GM21737 (cell line): ENCODE results near the gene MAPK12.

Experiments used
- ATAC-seq: cut with Tn5 transposase; IDR thresholded peaks from one replicate; pipeline ENCODE4 v1.9.1; 2021; ENCODE audit warnings: mild to moderate bottlenecking, moderate library complexity; ENCODE audit not compliant: unreplicated experiment

Gene MAPK12

DNA sequence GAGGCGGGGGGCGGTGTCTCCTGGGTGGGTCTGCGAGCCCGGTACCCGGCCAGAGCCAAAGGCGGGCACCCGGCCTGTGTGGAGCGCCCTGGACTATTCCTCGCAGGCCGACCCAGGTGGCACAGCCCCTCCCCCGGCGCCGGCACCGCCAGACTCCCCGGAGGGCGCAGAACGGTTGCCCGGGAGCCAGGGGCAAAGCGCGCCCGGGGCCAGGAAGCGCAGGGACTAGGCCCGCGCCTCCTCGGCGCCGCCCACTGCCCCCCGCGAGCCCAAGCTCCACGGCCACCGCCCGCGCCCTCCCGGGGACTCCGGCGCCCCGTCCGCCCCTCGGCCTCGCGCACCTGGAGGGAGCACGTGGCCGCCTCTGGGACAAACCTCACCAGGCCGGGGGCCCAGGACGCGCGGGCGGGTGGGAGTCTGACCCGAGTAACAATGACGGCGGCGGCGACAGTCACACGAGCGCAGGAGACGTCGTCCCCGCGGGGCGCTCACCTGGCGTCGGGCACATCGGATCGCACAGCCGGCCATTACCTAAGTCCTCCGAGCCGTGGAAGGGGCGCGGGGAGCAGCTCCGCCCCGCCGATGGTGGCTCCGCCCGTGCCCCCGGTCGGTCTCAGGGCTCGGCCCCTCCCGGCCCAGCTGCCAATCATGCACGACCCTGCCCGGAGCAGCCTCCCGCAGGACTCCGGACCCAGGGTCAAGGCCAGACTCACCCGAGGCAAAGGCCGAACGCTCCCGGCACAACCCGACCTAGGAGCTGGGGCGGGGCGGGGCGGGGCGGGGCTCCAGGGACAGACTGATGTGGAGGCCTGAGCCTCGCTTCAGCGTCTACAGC is 38.5 kb upstream of the MAPK12 start:
- ATAC-seq = no peak

DNA sequence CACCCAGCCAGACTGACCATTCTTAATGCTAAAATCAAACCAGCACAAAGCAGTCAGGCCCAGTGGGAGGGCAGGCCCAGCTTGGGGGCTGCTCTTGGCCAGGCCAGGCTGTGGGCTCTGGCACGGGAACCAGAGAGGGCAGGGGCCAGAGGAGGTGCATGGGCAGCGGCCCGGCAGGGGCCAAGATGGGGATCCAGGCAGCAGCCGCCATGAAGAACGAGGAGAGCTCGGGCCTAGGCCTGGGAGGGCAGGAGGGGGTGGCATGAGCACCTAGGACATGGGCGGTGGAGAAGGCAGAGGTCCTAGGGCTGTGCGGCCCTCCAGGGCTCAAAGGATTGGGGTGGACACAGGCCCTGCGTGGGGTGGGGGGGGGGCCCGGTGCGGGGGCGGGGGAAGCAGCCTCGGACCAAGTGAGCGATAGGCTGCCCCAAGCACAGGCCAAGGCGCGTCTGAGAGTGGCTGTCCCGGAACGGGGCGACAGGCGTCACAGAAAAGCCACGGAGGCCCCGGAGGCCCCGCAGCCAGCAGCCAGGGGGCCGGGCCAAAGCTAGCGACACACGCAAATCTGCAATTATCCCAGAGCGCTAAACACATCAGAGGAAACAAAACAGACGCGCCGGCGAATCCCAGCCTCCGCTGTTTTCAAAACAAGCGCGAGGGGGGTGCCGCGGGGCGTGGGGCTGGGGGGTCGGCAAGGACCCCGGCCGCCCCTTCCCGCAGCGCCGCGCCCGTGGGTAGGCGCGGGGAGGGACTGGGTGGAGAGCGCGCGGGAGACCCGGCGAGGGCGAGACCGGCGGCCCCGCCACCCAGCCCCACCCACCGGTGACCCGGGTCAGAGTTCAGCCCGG is 37.7 kb upstream of the MAPK12 start:
- ATAC-seq = no peak

DNA sequence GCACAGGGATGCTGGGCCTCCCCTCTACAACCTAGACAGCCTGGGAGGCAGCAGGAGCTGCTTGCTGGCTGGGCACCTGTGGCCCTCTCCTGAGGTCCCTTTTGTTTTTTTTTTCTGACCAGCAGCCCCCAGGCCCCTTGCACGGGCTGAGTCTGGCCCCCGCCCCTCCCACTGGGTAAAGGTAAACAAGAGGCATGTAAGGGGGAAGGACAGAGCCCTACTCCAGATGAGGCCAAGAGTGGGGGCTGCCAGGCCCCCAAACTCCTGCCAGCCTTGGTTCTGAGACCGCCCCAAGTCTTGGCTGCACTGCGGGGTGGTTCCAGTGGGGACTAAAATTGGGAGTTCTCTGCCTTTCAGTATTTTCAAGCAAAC is 36.8 kb upstream of the MAPK12 start:
- no peak for ATAC-seq

DNA sequence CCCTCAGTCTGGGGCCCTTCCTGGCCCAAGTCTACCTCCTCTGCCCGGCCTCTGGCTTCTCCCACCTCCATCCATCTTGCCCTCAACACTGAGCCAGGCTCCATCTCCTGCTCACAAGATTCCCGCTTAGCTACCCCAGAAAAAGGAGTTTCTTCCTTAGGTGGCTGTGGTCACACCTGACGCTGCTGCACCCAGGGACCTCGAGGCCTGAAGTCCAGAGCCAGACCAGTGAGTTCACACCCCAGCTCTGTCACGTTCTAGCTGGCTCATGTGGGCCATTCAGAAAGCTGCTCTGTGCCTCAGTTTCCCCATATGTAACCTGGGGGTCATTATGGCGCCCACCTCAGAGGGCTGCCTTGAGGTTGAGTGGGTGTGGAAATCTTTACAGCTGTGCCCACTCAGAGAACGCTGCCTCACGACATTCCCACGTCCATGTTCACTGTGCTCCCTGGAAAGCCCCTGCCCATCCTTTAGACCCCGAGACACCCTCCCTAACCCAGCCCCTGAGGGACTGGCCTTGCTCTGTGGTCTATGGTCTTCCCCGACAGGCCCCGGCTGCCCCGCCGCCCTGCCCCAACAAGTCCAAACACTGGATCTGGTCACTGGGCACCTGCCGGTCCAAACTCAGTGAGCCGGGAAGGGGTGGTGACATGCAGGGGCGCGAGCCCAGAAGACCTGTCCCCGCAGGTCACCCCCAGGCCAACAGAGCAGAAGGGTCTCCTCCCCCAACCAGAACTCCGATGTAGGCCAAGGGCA is 36.2 kb upstream of the MAPK12 start:
- ATAC-seq = no peak

DNA sequence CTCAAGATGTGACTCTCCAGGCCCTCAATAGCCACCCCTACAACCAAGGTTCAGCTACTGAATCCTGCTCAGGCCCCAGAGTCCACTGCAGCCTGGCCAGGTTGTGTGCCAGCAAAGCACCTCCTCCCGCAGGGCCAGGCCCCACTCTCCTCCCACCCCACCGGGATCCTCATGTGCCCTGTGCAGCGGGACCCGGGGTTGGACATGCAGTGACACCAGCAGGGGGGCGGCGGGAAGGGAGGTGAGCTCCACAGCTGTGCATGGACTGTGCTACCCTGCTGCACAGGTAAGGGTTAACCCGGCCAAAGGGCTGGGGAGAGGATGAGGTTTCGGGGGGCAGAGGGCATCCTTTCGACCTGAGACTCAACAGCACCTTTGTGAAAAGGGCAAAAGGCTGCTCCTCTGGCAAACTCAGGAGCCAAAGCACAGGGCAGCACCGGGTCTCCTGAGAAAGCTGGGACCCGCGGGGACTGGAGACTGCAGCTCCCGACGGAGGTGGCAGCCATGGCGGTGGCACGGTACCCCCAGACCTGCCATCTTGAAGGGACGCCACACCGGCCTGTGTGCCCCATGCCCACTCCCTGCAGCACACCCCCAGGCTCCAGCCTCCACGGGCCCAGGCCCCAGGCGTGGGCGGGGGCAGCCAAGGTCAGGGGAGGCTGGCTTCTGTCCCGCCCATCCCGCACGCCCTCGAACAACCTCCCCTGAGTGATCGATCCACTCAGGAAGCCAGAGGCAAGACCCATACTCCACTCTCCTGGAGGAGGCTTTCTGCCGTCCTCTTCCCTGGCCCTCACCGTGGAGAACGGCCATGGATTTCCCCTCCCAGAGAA is 35.4 kb upstream of the MAPK12 start:
- ATAC-seq = no peak

DNA sequence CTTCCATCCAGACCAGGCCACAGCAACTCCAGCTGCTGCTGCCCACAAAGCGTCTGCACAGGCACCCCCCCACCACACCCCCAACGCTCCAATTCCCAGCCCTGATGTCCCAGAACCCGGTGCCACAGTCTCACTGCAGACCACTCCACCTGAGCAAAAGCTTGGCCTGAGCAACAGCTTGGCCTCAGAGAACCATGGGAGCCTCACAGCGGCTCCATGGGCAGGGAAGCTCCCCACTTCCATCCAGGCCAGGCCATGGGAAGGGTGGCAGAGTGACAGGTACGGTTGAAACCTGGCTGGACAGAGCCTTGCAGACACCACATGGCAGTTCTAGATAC is 32.8 kb upstream of the MAPK12 start:
- no peak for ATAC-seq

DNA sequence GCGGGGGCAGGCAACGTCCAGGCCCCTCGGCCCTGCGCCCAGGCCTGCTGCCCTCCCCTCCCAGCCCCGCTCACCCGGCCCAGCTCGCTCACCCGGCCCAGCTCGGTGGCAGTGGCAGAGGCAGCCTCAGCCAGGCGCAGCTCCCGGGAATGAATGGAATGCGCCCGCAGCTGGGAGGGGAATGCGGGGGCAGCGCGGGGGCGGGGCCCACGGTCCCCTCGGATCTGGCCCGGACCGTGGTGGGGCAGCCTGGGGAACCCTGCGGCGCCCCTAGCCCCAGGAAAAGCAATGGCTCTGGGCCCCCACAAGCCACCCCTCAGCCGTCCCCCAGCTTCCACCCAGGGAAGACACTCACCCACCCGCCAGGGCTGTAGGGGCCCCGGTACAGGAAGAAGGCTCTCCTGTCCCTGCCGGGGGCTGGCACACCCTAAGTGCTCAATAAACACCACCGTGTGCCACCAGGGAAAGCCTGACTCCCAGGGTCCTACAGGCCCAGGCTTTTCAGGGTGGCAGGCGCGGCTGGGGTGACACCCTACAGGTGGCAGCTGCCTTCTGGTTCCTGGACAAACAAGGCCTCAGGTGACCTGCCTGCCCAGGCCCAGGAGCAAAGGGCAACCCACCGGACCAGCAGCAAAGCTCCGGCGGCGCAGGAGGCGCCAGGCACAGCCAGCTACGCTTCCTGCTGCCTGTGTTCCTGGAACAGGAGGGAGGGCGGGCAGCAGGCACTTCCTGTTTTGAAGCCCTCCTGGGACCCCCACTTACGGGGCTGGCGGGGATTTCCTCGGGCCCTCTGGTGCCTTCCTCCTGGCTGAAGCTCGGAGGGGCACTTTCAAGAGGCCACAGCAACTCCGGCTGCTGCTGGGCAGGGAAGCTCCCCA is 32.2 kb upstream of the MAPK12 start:
- no peak for ATAC-seq

DNA sequence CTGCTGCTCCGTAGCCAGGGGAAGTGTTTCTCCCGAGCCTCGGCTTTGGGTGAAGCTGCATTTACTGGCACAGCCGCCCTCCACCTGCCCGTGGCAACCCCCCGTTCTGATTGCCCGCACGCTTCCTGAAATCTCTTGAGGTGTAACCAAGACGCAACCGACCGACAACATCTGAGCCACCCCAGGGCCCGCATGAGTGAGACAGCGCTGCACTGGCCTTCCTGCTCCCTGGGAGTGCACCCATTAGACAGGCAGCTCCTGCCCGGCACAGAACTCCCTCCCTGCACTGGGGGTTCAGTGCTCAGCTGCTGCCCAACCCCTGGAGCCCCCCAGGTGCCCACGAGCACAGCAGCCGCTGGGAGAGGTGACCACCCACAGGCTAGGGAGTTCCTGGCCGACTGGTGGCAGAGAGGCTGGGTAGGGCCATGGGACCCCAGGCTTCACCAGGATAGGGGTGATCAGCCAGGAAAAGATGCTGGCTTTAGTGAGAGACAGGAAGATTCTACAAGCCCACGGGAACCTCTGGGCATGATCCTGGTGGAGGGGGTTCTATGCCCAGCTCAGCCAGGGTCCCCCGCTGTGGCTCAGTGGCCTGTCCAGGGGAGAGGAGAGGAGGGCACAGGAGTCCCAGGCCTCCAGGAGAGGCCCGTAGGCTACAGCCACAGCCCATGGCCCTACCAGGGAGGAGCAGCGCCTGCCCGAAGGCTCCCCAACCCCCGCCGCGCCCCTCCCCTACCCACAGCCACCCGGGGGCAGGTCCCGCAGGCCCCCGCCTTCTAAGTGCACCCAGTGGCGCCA is 31.4 kb upstream of the MAPK12 start:
- ATAC-seq = no peak

DNA sequence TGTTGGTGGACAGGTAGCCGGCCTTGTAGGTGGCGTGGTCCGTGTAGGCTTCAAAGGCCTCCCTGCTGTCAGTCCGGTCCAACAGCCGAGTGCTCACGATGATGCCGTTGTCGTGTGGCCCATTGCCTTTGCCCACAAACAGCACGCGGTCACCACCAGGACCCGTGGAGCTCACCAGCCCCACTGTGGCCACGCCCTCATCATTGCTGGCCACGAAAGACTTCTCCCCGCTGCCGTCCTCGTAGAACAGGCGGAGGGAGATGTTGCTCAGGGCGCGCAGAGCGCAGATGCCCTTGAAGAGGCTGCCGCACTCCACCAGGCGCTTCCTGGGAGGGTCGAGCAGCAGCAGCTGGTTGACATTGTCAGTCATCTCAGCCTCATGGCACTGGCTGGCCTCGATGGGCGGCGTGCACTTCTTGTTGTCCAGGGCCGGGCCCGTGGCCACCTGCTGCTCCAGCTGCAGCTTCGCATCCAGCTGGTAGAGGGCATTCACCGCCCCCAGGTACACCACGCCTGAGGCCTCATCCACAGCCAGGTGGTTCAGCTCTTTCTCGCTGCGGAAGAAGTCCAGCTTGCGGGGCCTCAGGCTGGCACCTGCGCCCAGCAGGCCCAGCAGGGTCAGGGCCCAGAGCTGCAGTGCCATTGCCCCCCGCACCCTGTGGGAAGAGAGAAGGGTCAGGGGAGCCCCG is 28.6 kb upstream of the MAPK12 start:
- ATAC-seq = no peak

DNA sequence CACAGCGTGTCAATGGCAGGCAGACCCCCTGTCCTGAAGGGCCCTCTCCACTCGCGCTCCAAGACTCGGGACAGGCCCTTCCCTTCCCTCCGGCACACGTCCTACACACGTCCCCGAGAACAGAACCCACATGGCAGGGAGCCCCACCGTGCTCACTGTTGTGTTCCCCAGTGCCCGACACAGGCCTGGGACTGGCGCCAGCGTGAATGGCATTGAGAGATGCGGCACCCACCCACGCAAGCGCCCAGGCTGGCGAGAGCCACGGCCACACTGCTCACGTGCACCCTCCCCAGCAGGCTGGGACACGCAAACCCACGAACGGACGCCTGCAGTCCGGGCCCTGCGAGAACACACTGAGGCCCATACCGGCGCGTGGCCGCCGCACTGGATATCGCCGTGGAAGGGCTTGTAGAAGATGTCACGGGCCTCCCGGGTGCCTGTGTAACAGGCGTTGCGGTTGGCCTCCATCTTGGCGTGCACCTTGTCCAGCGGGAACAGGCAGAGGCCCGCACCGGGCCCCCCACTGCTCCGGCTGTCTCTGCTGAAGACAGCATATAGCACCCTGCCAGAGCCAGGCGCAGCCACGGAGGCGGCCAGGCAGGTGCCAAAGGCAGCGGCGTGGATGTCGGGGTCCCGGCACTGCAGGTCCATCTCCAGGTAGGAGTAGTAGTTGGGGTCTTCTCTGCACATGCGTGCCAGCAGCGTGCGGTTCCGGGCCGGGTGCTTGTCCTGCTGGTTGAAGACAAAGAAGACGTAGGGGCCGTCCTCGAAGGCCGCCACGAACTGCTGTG is 27.9 kb upstream of the MAPK12 start:
- ATAC-seq = no peak

DNA sequence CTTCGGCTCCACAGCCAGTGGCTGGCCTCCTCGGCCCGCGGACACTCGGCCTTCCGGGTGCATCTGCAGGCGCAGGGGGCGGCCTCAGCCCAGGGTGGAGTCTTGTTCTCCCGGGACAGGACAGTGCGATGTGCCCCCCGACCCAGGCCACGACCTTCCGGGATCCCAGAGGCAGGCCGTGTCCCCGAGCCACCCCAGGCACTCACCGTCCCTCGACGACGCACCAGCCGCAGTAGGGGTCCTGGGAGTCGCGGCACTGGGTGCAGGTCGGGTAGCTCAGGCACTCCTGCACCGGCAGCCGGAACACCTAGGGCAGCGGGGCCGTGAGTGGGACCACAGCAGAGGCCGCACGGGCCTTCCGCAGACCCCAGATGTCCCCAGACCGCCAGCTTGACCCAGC is 26.2 kb upstream of the MAPK12 start:
- ATAC-seq = no peak

DNA sequence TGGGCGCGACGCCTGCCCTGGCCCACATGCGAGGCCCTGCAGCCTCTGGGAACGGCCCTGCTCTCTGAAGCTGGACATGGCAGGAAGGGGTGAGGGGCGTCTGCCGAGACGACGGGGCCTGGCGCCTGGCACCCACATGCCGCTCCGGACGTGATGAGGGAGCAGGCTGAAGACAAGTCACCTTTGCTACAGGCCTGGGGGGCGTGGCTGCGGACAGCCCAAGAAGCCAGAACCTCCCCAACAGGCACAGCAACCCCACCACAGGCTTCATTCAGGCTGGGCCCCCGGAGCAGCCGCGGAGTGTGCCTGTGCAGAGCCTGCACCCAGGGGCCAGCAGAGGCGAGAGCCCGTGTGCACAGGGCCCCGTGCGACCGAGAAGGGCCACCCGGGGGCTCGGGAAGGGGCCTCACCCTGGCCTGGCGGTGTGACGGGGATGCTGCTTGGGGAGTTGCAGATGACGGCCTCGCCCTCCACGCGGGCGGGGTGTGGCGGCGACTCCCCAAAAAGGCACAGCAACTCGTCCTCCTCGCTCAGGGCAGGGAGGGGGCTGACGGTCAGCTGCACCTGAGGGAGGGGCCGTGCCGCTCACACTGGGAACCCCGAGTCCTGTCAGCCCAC is 25.3 kb upstream of the MAPK12 start:
- ATAC-seq = no peak

DNA sequence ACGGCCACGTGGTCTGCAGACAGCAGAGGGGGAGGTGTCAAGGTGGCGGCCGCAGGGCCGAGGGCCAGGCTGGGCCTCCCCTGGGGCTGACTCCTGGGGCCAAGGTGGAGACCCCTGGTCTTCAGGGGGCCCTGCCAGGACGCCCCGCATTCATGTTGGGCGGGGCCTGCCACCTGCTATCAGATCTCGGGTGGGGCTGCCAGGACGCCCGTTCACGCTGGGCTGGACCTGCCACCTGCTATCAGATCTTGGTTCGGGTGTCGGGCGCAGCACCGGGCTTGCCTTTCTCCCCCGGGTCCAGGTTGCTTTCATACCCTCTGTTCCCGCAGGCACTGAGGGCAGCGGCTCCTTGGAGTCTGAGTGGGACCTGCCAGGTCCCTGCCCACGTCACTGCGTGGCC is 24.8 kb upstream of the MAPK12 start:
- ATAC-seq = no peak

DNA sequence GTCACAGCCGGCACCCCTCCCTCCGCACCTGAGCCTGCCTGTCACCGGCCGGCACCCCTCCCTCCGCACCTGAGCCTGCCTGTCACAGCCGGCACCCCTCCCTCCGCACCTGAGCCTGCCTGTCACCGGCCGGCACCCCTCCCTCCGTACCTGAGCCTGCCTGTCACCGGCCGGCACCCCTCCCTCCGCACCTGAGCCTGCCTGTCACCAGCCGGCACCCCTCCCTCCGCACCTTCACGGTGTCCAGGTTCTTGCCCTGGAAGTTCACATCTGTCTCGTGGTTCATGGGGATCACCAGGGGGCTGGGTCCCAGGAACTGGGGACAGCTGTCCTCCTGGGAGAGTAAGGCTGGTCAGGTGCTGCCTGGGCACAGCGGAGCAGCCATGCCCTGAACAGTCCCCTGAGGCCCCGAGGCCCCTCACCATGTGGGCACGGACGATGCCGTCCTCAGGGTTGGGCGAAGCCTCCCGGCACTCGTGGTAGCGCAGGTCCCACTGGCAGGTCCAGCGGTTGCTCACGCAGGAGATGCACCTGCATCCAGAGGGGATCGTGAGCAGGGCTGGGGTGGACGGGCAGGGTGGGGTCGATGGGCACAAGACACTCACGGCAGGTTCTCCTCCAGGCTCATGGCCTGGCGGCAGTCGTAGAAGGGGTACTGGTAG is 24.2 kb upstream of the MAPK12 start:
- no peak for ATAC-seq

DNA sequence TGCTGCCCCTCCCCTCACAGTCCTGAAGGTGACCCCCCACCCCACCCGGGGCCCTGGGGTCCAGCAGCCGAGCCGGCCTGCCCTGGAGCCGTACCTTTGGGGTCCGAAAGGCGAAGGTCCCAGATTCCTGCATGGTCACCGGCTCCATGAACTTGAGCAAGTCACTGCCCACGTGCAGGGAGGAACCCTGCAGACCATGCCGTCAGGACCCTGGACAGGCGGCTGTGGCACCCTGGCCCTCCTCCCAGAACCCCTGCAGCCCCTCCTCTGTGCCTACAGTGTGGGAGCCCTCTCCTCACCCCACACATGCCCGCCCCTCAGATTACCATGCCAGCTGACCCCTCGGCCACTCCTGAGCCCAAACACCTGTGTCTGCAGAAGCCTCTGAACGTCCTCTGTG is 23.0 kb upstream of the MAPK12 start:
- no peak for ATAC-seq

DNA sequence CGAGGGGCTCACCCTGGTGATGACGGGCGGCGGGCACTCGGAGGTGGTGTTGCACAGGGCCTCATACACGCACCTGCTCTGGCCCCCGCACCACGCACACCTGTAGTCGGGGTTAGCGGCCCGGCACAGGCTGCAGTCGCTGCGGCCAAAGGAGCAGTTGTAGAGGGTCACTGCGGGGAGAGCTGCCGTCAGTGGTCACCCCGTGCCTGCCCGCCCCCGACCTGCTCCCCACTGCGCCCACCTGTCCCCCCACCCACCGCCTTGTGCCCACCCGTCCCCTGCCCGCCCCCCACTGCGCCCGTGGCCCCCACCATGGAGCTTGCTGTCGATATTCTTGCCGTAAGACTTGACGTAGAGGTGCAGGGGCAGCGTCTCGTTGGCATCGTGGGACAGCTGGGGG is 22.3 kb upstream of the MAPK12 start:
- ATAC-seq = no peak
